ENCODE results near the gene FGB. TPM values are rescaled to one million over a fixed set of nuclear protein-coding genes. Genes with fewer than 3 reads are reported as not detected.

The FGB gene
- total and polyA plus RNA-seq, 2 of the 13 experiments (the other 11 are each of a cell fraction or from before 2014, with no cell fraction given): 226 to 784 TPM

GRCh38 chr4:154595807-154596206, 33.0 kb downstream of the FGB start (continued):
- TF ChIP-seq THRA (CRISPR knock-in tag; IDR thresholded peaks at IDR 0.05; ENCODE audit: borderline replicate concordance) (peak; percentile 94), MED1 (CRISPR knock-in tag; IDR thresholded peaks at IDR 0.05) (peak; percentile 93), ISL2 (CRISPR knock-in tag; IDR thresholded peaks at IDR 0.05) (peak; percentile 96), CREBL2 (CRISPR knock-in tag; IDR thresholded peaks at IDR 0.05; ENCODE audit: borderline replicate concordance) (no peak), CEBPB (IDR thresholded peaks at IDR 0.05; ENCODE audit: borderline replicate concordance, low read depth, low read length) (peak; percentile 78), ATM (IDR thresholded peaks at IDR 0.05; ENCODE audit: borderline replicate concordance) (no peak), NR2F2 (IDR thresholded peaks at IDR 0.05; ENCODE audit: borderline replicate concordance, low read depth) (peak; percentile 85), ZNF335 (CRISPR knock-in tag; IDR thresholded peaks at IDR 0.05) (0 out of 2 replicates have a peak, but pooled peaks have one; percentile 30), ATF1 (CRISPR knock-in tag; IDR thresholded peaks at IDR 0.05) (0 out of 2 replicates have a peak, but pooled peaks have one; percentile 22), HDAC2 (CRISPR knock-in tag; IDR thresholded peaks at IDR 0.05) (peak; percentile 96), MEF2D (CRISPR knock-in tag; IDR thresholded peaks at IDR 0.05) (peak; percentile 83; the same call in 1 of the 2 replicates), FOXK2 (IDR thresholded peaks at IDR 0.05) (no peak), PAX8 (CRISPR knock-in tag; IDR thresholded peaks at IDR 0.05; ENCODE audit: borderline replicate concordance) (no peak), DPF2 (CRISPR knock-in tag; IDR thresholded peaks at IDR 0.05; ENCODE audit: borderline replicate concordance, low read depth) (peak; percentile 48; the same call in 1 of the 2 replicates), ZNF878 (CRISPR knock-in tag; IDR thresholded peaks at IDR 0.05) (0 out of 2 replicates have a peak, but pooled peaks have one; percentile 46), PAXIP1 (CRISPR knock-in tag; conservative IDR thresholded peaks at IDR 0.05) (peak; percentile 84), KDM6A (CRISPR knock-in tag; IDR thresholded peaks at IDR 0.05; ENCODE audit: low read depth) (peak; percentile 59; the same call in 1 of the 2 replicates), HDAC1 (CRISPR knock-in tag; IDR thresholded peaks at IDR 0.05) (peak; percentile 86), ZGPAT (CRISPR knock-in tag; IDR thresholded peaks at IDR 0.05) (peak; percentile 89), SP2 (CRISPR knock-in tag; IDR thresholded peaks at IDR 0.05) (no peak), MBD4 (IDR thresholded peaks at IDR 0.05; ENCODE audit: borderline replicate concordance, low read length) (peak; percentile 93; the same call in 1 of the 2 replicates), PATZ1 (CRISPR knock-in tag; IDR thresholded peaks at IDR 0.05) (peak; percentile 51), STAG1 (CRISPR knock-in tag; IDR thresholded peaks at IDR 0.05) (no peak), MIER2 (CRISPR knock-in tag; IDR thresholded peaks at IDR 0.05) (0 out of 2 replicates have a peak, but pooled peaks have one; percentile 51)
